ENCODE data around the gene ITGB2. TPM values are rescaled to one million over a fixed set of nuclear protein-coding genes. Genes with fewer than 3 reads are reported as not detected.

Gene ITGB2
- total RNA-seq, 1 experiment from 2014 or later = 45.1 TPM

- Histone ChIP-seq H3K27ac (ENCODE audit: low read length) (peak overlapping the region; percentile 98), H3K9ac (ENCODE audit: low read length) (peak overlapping the region; percentile 82), H3F3A (ENCODE audit: low read length, unreplicated experiment) (peaks cover 8% of the 10 kb centered on the region), H3K4me2 (ENCODE audit: low read length) (peak overlapping the region; percentile 91), H3K27me3 (ENCODE audit: low read length) (no peaks in the 10 kb centered on the region), H3K9me2 (replicated peaks; ENCODE audit: low read length) (no peaks in the 10 kb centered on the region), H2AFZ (ENCODE audit: low read length) (no peak overlapping the region), H3K4me3 (ENCODE audit: low read length) (peak overlapping the region; percentile 63; the same call in 1 of the 2 replicates), H3K79me2 (ENCODE audit: low read length) (peaks cover 51% of the 10 kb centered on the region), H3K36me3 (ENCODE audit: low read depth, low read length) (no peaks in the 10 kb centered on the region), H3K9me3 (ENCODE audit: low read length) (no peaks in the 10 kb centered on the region), H4K20me1 (ENCODE audit: low read length) (no peaks in the 10 kb centered on the region), H3K4me1 (ENCODE audit: insufficient read depth, low read length) (peaks cover 73% of the 10 kb centered on the region)
- TF ChIP-seq EZH2phosphoT487 (IDR thresholded peaks at IDR 0.05; ENCODE audit: borderline replicate concordance, low read length) (no peak), CTCF (conservative IDR thresholded peaks at IDR 0.05; ENCODE audit: low read depth, low read length) (no peak), EZH2 (IDR thresholded peaks at IDR 0.05; ENCODE audit: low read length, unreplicated experiment) (no peak)
- no TSS peak for BruUV-seq (replicated peaks)
- ATAC-seq = no peak
- POLR2A ChIA-PET (ENCODE audit: unreplicated experiment) = interaction anchor here (0.6 to 1.3 kb wide), 8 partner anchors 11 to 1056 kb away, joined by 3 to 18 read pairs (median 6); no protein-coding TSS in a partner anchor
- DNase-seq = no peak
- CTCF ChIA-PET = interaction anchor here (0.6 to 1.3 kb wide), 7 partner anchors 12 to 126 kb away, joined by 3 to 12 read pairs (median 5); partner anchors contain the start of gene PTTG1IP
- intact Hi-C loops (cut with micrococcal nuclease) = no loop called here
Observed at GRCh38 chr21:44927259-44927586, 6.5 kb upstream of the ITGB2 start.

GRCh38 chr21:44926331-44927101, 5.8 kb upstream of the ITGB2 start:
- no peaks in the 10 kb centered on the region for H3K9me3 ChIP-seq (ENCODE audit: low read length)
- no peaks in the 10 kb centered on the region for H3K9me2 ChIP-seq (replicated peaks; ENCODE audit: low read length)
- DNase-seq = peak; percentile 21
- no peak overlapping the region for H2AFZ ChIP-seq (ENCODE audit: low read length)
- no TSS peak for BruUV-seq (replicated peaks)
- no peak for ATAC-seq
- H3K9ac ChIP-seq (ENCODE audit: low read length) = peak overlapping the region; percentile 82; the same call in 1 of the 2 replicates
- ChIA-PET CTCF (no interaction called here), POLR2A (ENCODE audit: unreplicated experiment) (no interaction called here)
- H4K20me1 ChIP-seq (ENCODE audit: low read length) = no peaks in the 10 kb centered on the region
- peaks cover 44% of the 10 kb centered on the region for H3K79me2 ChIP-seq (ENCODE audit: low read length)
- peaks cover 71% of the 10 kb centered on the region for H3K4me1 ChIP-seq (ENCODE audit: insufficient read depth, low read length)
- peaks cover 8% of the 10 kb centered on the region for H3F3A ChIP-seq (ENCODE audit: low read length, unreplicated experiment)
- H3K4me2 ChIP-seq (ENCODE audit: low read length) = peak overlapping the region; percentile 91
- intact Hi-C loops (cut with micrococcal nuclease) = no loop called here
- H3K27me3 ChIP-seq (ENCODE audit: low read length) = no peaks in the 10 kb centered on the region
- H3K36me3 ChIP-seq (ENCODE audit: low read depth, low read length) = no peaks in the 10 kb centered on the region
- TF ChIP-seq CTCF (conservative IDR thresholded peaks at IDR 0.05; ENCODE audit: low read depth, low read length) (no peak), EZH2 (IDR thresholded peaks at IDR 0.05; ENCODE audit: low read length, unreplicated experiment) (no peak), EZH2phosphoT487 (IDR thresholded peaks at IDR 0.05; ENCODE audit: borderline replicate concordance, low read length) (no peak)
- peak overlapping the region; percentile 98 for H3K27ac ChIP-seq (ENCODE audit: low read length)
- H3K4me3 ChIP-seq (ENCODE audit: low read length) = no peak overlapping the region; the same call in 1 of the 2 replicates

- no peaks in the 10 kb centered on the region for H3K27me3 ChIP-seq (ENCODE audit: low read length)
- ChIA-PET CTCF (no interaction called here), POLR2A (ENCODE audit: unreplicated experiment) (interaction anchor here (0.6 kb wide), 3 partner anchors 44 to 439 kb away, joined by 3 to 5 read pairs (median 4); no protein-coding TSS in a partner anchor)
- no peak overlapping the region for H3K4me3 ChIP-seq (ENCODE audit: low read length)
- DNase-seq (peak; percentile 45), ATAC-seq (no peak)
- intact Hi-C loops (cut with micrococcal nuclease) = loop anchor here (1.0 kb wide), 1 partner anchor 8 kb away; no protein-coding TSS in a partner anchor
- peaks cover 59% of the 10 kb centered on the region for H3K4me1 ChIP-seq (ENCODE audit: insufficient read depth, low read length)
- H3K9me3 ChIP-seq (ENCODE audit: low read length) = no peaks in the 10 kb centered on the region
- H2AFZ ChIP-seq (ENCODE audit: low read length) = no peak overlapping the region
- H4K20me1 ChIP-seq (ENCODE audit: low read length) = no peaks in the 10 kb centered on the region
- H3K36me3 ChIP-seq (ENCODE audit: low read depth, low read length) = no peaks in the 10 kb centered on the region
- H3K4me2 ChIP-seq (ENCODE audit: low read length) = peak overlapping the region; percentile 36
- H3F3A ChIP-seq (ENCODE audit: low read length, unreplicated experiment) = peaks cover 3% of the 10 kb centered on the region
- H3K9me2 ChIP-seq (replicated peaks; ENCODE audit: low read length) = no peaks in the 10 kb centered on the region
- peak overlapping the region; percentile 18; the same call in 1 of the 2 replicates for H3K9ac ChIP-seq (ENCODE audit: low read length)
- no TSS peak for BruUV-seq (replicated peaks)
- H3K79me2 ChIP-seq (ENCODE audit: low read length) = peaks cover 41% of the 10 kb centered on the region
- TF ChIP-seq EZH2phosphoT487 (IDR thresholded peaks at IDR 0.05; ENCODE audit: borderline replicate concordance, low read length) = no peak
- TF ChIP-seq EZH2 (IDR thresholded peaks at IDR 0.05; ENCODE audit: low read length, unreplicated experiment) = no peak
- TF ChIP-seq CTCF (conservative IDR thresholded peaks at IDR 0.05; ENCODE audit: low read depth, low read length) = no peak
- peak overlapping the region; percentile 66 for H3K27ac ChIP-seq (ENCODE audit: low read length)
Observed at GRCh38 chr21:44925378-44925755, 4.7 kb upstream of the ITGB2 start.
